IPS-NIHi7 (cell line): ENCODE results near the gene ALOX12.
"Not testable (repeated sequence)": the region's sequence is repeated elsewhere in the genome, so short reads cannot be mapped to it uniquely, and the experiment has no call there.

Source experiments
- DNase-seq: peaks from one replicate; pipeline ENCODE4 v3.0.0; 2012; ENCODE audit warnings: mixed read lengths; ENCODE audit errors: extremely low spot score

ALOX12 gene

DNA sequence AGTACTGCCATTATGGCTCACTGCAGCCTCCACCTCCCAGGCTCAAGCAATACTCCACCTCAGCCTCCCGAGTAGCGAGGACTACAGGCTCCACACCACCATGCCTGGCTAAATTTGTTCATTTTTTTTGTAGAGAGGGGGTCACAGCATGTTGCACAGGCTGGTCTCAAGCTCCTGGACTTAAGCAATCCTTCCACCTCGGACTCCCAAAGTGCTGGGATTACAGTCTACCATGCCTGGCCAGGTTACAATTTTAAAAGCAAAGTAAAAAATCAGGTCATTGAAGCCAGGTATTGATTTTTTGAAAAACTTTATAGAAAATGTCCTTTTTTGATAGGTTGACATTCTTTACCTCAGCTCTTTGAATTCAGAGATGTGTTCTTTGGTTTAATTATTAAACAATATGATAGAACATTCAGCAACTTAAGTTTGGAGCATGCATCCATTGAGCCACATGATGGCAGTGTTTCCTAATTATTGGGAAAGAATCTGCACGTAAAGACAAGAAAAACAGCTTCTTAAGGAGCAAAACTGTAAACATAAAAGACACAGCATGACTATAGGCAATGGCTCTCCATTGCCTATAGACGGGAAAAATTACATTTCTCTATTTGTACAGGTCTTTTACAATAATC lies 49.8 kb downstream of the ALOX12 start:
- no peak for DNase-seq

DNA sequence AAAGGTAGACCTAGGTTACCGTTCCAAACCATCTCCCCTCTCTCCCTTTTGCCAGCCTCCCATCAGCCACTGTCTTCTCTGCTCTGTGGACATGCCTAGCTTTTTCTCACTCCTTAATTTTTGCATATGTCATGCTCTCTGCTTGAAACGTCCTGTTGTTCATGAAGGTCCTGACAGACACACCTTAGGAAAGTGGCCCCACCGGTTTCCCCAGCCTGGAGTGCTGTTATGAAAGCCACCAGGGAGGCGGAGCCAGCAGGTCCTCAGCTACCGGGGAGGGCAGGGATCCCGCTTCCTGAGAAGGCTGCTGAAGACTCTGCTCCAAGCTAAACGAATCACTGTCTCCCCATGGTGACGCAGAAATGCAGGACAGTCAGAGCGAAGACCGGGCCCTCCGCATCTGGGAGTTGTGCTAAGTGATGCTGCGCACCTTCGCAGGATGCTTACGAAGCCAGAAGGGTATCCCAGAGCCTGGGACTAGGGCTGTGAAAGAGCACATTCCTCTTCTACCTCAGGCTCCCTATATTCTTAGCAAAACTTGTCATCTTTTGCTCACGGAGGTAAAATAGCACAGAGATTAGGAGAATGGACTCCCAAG lies 50.4 kb downstream of the ALOX12 start:
- peak; percentile 48 for DNase-seq

GRCh38 chr17:7046725-7047397 lies 51.0 kb downstream of the ALOX12 start:
- DNase-seq: not testable (repeated sequence)

- no peak for DNase-seq
Observed at GRCh38 chr17:7047566-7047965, 51.7 kb downstream of the ALOX12 start.

- DNase-seq: no peak
Observed at GRCh38 chr17:7048968-7049367, 53.1 kb downstream of the ALOX12 start.

DNA sequence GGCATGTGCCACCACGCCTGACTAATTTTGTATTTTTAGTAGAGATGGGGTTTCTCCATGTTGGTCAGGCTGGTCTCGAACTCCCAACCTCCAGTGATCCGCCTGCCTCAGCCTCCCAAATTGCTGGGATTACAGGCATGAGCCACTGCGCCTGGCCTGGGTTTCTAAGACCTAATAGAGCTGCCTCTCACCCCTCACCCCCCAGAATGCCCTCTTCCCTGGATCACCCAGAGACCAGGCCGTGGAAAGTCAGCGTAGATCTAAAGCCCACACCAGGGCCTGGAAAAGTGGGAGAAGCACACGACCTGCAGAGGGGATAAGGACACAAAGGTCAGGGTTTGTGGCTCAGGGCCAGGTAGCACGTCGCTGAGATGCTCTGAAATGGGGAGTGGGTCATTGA lies 54.7 kb downstream of the ALOX12 start:
- DNase-seq: not testable (repeated sequence)

DNA sequence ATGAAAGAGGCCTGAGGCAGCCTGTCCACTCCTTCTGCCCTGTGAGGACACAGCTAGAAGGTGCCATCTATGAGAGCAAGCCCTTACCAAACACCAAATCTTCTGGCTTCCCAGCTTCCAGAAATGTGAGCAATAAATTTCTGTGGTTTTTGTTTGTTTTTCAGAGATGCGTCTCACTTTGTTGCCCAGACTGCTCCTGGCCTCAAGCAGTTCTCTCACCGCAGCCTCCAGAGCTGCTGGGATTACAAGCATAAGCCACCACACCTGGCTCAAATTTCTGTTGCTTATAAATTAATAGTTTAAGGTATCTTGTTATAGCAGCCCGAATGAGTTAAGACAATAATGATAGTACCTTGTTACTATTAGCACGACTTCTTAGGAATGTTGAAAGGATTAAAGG lies 60.5 kb downstream of the ALOX12 start:
- no peak for DNase-seq

- no peak for DNase-seq
Observed at GRCh38 chr17:7058831-7059447, 63.1 kb downstream of the ALOX12 start.
